PC-9 (cell line): ENCODE measurements around the gene SYNGR1. TPM values are rescaled to one million over a fixed set of nuclear protein-coding genes. Genes with fewer than 3 reads are reported as not detected.

ENCODE experiments used
- BruUV-seq: library from RNA; stranded (reverse); fragments of 400-500 nt; replicated peaks from 2 replicates; lab custom pipeline; 2021; lab: Mats Ljungman, UMichigan
- CTCF ChIA-PET: fragments of 300-600 bp; sonication (Branson Sonifier 250); formaldehyde crosslinking; loops from one replicate; lab custom pipeline; 2022; ENCODE audit warnings: antibody characterized with exemption; lab: Charles Lee
- POLR2A ChIA-PET: fragments of 300-600 bp; sonication (Branson Sonifier 250); formaldehyde crosslinking; loops from one replicate; lab custom pipeline; 2022; ENCODE audit warnings: antibody characterized with exemption; ENCODE audit not compliant: unreplicated experiment; lab: Charles Lee
- DNase-seq, 2 experiments: peaks; one replicate each; pipeline versions ENCODE4 v3.0.0 to v3.0.0-alpha.2; 2015 to 2022; ENCODE audit warnings: mixed read lengths in 1 of 2
- H2AFZ ChIP-seq: fragments of 200-600 bp; sonication (generic); 2 replicates; pipeline ENCODE4 v1.8.1; 2017; ENCODE audit warnings: antibody characterized with exemption
- H3F3A ChIP-seq: fragments of 200-600 bp; sonication (generic); 2 replicates; pipeline ENCODE4 v1.8.1; 2017; ENCODE audit warnings: antibody characterized with exemption, mild to moderate bottlenecking, low read depth; ENCODE audit not compliant: insufficient read depth
- H3K27ac ChIP-seq: fragments of 200-600 bp; sonication (generic); 2 replicates; pipeline ENCODE4 v1.6.1; 2016; ENCODE audit warnings: mixed run types
- H3K27me3 ChIP-seq: fragments of 200-600 bp; sonication (generic); 2 replicates; pipeline ENCODE4 v1.6.1; 2016; ENCODE audit warnings: low read depth, mixed run types; ENCODE audit not compliant: insufficient read depth
- H3K36me3 ChIP-seq: fragments of 200-600 bp; sonication (generic); 2 replicates; pipeline ENCODE4 v1.6.1; 2016; ENCODE audit warnings: low read depth, mixed run types
- H3K4me1 ChIP-seq: fragments of 200-600 bp; sonication (generic); replicated peaks from 2 replicates; pipeline ENCODE4 v1.6.1; 2016; ENCODE audit warnings: mixed run types; ENCODE audit not compliant: insufficient read depth
- H3K4me2 ChIP-seq: fragments of 200-600 bp; sonication (generic); 2 replicates; pipeline ENCODE4 v1.6.1; 2017; ENCODE audit warnings: mixed run types
- H3K4me3 ChIP-seq: fragments of 200-600 bp; sonication (generic); 2 replicates; pipeline ENCODE4 v1.6.1; 2016; ENCODE audit warnings: mixed run types
- H3K79me2 ChIP-seq: fragments of 200-600 bp; sonication (generic); 2 replicates; pipeline ENCODE4 v1.6.1; 2017; ENCODE audit warnings: low read depth, mixed run types
- H3K9me2 ChIP-seq: fragments of 200-600 bp; sonication (generic); 2 replicates; pipeline ENCODE4 v1.8.1; 2017; ENCODE audit warnings: mild to moderate bottlenecking; ENCODE audit not compliant: insufficient read depth
- H3K9me3 ChIP-seq: fragments of 200-600 bp; sonication (generic); 2 replicates; pipeline ENCODE4 v1.8.1; 2016; ENCODE audit warnings: low read depth; ENCODE audit not compliant: insufficient read depth
- H4K20me1 ChIP-seq: fragments of 200-600 bp; sonication (generic); 2 replicates; pipeline ENCODE4 v1.8.1; 2017; ENCODE audit not compliant: insufficient read depth
- CTCF ChIP-seq: fragments of 200-600 bp; sonication (generic); conservative IDR thresholded peaks from 2 replicates; pipeline ENCODE4 v1.6.1; 2017; ENCODE audit warnings: mixed run types, antibody characterized with exemption, mild to moderate bottlenecking, moderate library complexity
- EZH2 ChIP-seq: fragments of 200-600 bp; sonication (generic); IDR thresholded peaks from 2 replicates; pipeline ENCODE4 v1.8.0; 2017; ENCODE audit warnings: antibody characterized with exemption, low read depth
- intact Hi-C: fragments of 100-400 bp; cut with micrococcal nuclease; formaldehyde crosslinking; loops from one replicate; pipeline ENCODE4 v1.10.0; 2022; ENCODE audit not compliant: unreplicated experiment
- total RNA-seq: library from RNA; stranded (reverse); gene quantifications from 2 replicates; pipeline ENCODE4 v1.2.3, GENCODE V29; 2021

SYNGR1 gene
- total RNA-seq, 1 experiment from 2014 or later: 12.0 TPM

DNA sequence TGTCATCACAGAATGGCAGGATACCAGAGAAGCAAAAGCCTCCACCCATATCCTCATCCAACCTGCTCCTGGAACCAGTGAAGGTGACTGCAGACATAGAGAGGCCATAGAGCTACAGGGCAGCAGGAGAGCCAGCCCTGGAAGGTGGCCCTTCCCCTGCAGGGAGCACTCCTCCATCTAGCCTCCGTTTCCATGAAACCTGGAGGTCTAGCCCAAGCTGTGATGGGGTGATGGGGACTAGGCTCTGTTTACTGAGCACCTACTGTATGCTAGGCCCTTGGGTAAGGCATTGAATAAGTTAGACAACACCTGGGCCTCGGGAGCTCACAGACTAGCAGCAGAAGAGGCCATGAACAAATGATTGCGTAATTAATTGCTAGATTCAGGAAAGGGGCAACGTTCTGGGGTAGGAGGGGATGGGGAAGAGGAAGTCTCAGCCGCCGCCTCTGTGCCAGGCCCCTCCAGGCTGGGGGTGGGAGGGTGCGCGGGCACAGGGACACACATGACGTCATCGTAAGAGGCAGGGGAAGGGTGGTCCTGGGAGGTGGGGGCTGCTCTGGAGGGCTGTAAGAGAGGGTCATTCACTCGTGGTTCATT is 784 bp upstream of the SYNGR1 start:
- H3F3A ChIP-seq: peaks cover 14% of the 10 kb centered on the region
- TF ChIP-seq EZH2: no peak
- H3K4me1 ChIP-seq: peaks cover 9% of the 10 kb centered on the region
- DNase-seq: no peak
- no peak overlapping the region for H2AFZ ChIP-seq
- ChIA-PET POLR2A (interaction anchor here (0.5 to 0.8 kb wide), 3 partner anchors 30 to 480 kb away, joined by 6 to 12 read pairs (median 6); partner anchors contain the start of gene RPL3), CTCF (interaction anchor here (0.7 kb wide), 2 partner anchors 35 to 131 kb away, joined by 9 to 13 read pairs; no protein-coding TSS in a partner anchor)
- H3K36me3 ChIP-seq: no peaks in the 10 kb centered on the region
- H3K27ac ChIP-seq: no peak overlapping the region
- intact Hi-C loops: no loop called here
- no peaks in the 10 kb centered on the region for H3K9me2 ChIP-seq
- H3K4me3 ChIP-seq: peak overlapping the region; percentile 57; the same call in 1 of the 2 replicates
- no peaks in the 10 kb centered on the region for H3K79me2 ChIP-seq
- no peaks in the 10 kb centered on the region for H4K20me1 ChIP-seq
- peaks cover 12% of the 10 kb centered on the region; the same call in 1 of the 2 replicates for H3K27me3 ChIP-seq
- peak overlapping the region; percentile 80 for H3K4me2 ChIP-seq
- no TSS peak for BruUV-seq
- no peaks in the 10 kb centered on the region for H3K9me3 ChIP-seq

DNA sequence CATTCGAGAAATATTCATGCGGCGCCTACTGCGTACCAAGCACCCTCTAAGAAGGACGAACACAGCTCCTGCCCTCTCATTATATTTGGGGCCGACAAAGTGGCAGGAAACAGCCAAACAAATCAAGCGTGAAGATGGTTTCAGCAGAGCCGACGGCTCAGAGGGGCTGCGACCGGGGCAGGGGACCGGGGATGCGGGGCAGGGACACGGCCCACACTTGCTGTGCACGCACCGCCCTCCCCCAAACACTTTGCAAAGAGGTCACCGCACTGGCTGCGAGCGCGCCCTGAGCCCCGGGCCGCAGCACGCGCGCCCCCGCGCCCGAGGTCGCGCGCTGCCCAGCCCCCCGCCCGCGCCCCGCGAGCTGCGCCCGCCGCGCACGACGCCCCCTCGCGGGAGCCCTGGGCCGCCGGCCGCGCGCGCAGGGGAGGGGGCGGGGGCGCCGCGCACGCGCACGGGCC is 255 bp upstream of the SYNGR1 start:
- Histone ChIP-seq H3K4me3 (peak overlapping the region; percentile 59), H3F3A (peaks cover 14% of the 10 kb centered on the region), H3K79me2 (no peaks in the 10 kb centered on the region), H3K36me3 (no peaks in the 10 kb centered on the region), H3K9me2 (no peaks in the 10 kb centered on the region), H3K27me3 (peaks cover 12% of the 10 kb centered on the region; the same call in 1 of the 2 replicates), H3K4me1 (peaks cover 4% of the 10 kb centered on the region), H3K9me3 (no peaks in the 10 kb centered on the region), H3K27ac (no peak overlapping the region), H2AFZ (no peak overlapping the region), H3K4me2 (peak overlapping the region; percentile 80), H4K20me1 (no peaks in the 10 kb centered on the region)
- intact Hi-C loops: no loop called here
- ChIA-PET CTCF (no interaction called here), POLR2A (interaction anchor here (0.5 to 0.8 kb wide), 4 partner anchors 30 to 480 kb away, joined by 4 to 12 read pairs (median 6); partner anchors contain the start of gene RPL3)
- DNase-seq: peak in 1 of 2 experiments; percentile 28
- BruUV-seq: no TSS peak
- TF ChIP-seq CTCF: no peak
- TF ChIP-seq EZH2: no peak

DNA sequence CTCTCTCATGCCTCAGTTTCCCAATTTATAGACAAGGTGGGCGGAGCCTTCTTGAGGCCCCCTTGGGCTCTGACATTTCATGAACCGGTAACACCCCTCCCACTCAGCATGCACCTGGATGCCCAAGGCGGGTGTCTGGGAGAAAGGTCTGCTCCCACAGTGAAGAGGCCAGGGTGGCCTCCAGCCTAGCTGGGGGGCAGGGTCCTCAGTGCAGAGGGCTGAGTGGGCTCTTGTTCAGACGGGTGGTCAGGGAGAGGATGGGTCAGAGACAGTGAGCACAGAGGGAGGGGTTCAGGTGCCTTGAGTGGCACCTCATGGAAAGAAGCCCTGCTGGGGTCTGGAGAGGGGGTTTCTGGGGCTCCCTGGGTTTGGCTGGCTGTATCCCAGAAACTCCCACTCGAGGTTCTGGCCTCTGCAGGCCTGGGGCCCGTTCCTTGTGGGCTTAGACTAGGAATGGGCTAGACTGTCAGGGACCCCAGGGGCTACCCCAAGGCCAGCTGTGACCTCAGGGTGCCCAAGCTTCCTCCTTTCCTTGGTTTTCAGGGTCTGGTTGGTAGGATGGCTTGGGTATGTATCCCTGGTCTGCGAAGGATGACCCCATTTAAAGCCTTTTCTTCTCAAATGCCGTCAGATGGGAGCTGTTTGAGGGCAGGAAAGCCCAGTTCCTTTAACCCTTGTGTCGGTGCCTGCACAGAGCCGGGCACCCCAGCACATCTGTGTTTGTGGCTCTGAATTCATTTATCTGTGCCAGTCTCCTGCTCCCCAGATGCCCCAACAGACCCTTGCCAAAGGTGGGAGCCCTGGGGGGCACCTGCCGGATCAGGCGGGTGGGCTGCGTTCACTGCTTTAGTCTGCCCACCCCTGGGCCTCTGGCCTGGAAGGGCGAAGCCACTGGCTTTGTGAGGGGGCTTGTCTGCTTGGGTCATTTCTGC is 1.2 kb downstream of the SYNGR1 start:
- Histone ChIP-seq H3K9me2 (no peaks in the 10 kb centered on the region), H3K9me3 (no peaks in the 10 kb centered on the region), H3K4me3 (peak overlapping the region; percentile 59; the same call in 1 of the 2 replicates), H2AFZ (no peak overlapping the region; the same call in 1 of the 2 replicates), H3K79me2 (no peaks in the 10 kb centered on the region), H3K27ac (no peak overlapping the region), H3K4me1 (peaks cover 3% of the 10 kb centered on the region), H3K27me3 (peaks cover 12% of the 10 kb centered on the region; the same call in 1 of the 2 replicates), H3F3A (peaks cover 14% of the 10 kb centered on the region), H3K36me3 (no peaks in the 10 kb centered on the region), H3K4me2 (peak overlapping the region; percentile 78), H4K20me1 (no peaks in the 10 kb centered on the region)
- DNase-seq: no peak
- no peak for TF ChIP-seq CTCF
- no peak for TF ChIP-seq EZH2
- intact Hi-C loops: no loop called here
- BruUV-seq: no TSS peak
- POLR2A ChIA-PET: no interaction called here
- CTCF ChIA-PET: interaction anchor here (1.9 kb wide), 1 partner anchor 34 kb away, joined by 4 read pairs; no protein-coding TSS in a partner anchor
